ENCODE results near the gene UROC1.

The UROC1 gene

DNA sequence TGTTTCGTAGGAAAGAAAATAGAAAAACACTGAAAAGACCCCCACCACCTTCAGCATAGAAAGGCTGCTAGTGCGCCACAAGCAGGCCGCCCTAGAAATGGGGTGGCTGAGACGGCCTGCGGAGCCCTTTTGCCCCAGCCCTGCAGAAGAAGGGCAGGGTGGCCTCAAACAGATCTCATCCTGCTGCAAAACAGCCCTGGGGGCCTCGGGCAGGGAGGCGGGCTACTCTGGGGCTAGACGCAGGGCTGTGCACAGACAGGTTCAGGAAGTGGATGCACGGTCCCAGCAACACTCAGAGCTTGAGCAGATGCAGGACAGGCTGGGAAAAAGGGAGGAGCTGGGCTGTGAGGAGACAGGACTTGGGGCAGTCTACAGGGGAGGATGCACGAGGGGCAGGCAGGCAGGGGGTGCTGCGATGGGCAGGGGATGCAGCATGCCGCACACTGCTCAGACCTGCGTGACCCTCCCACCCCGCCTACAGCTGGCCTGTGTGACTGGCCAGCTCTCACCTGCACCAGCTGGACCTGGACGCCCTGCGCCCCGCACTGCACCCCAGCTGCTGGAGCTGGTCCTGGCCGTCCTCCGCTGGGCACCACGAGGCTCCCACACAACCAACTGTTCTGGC lies 76.2 kb downstream of the UROC1 start:
- Histone ChIP-seq H2AFZ (no peak overlapping the region), H3K4me2 (ENCODE audit: low read length) (no peak overlapping the region), H3K79me2 (no peaks in the 10 kb centered on the region), H3K27me3 (ENCODE audit: control insufficient read depth, insufficient read depth, low read length) (no peaks in the 10 kb centered on the region), H3K27ac (no peak overlapping the region), H3K4me3 (ENCODE audit: low read depth, low read length) (no peak overlapping the region), H3K4me1 (no peaks in the 10 kb centered on the region), H3K9ac (no peak overlapping the region), H3K36me3 (ENCODE audit: control insufficient read depth, insufficient read depth, low read length) (no peaks in the 10 kb centered on the region), H3K9me3 (ENCODE audit: control insufficient read depth, low read length) (no peaks in the 10 kb centered on the region)
- TF ChIP-seq CTCF (IDR thresholded peaks at IDR 0.05), result no peak

DNA sequence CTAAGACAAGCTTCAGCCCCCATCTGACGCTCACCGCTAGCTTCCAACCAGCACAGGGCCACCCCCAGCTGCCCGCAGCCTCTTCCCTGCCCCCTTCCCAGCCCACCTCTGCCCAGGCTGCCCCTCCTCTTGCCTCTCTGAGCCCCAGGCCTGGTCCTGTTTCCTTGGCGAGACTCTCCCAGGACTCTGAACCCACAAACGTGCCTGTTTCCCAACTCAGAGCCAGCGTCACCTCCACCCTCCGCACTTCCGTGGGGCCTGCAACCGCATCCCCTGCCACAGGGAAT lies 76.9 kb downstream of the UROC1 start:
- Histone ChIP-seq H3K9me3 (ENCODE audit: control insufficient read depth, low read length) (no peaks in the 10 kb centered on the region), H3K79me2 (no peaks in the 10 kb centered on the region), H3K27me3 (ENCODE audit: control insufficient read depth, insufficient read depth, low read length) (no peaks in the 10 kb centered on the region), H3K4me3 (ENCODE audit: low read depth, low read length) (no peak overlapping the region), H3K9ac (no peak overlapping the region), H3K36me3 (ENCODE audit: control insufficient read depth, insufficient read depth, low read length) (no peaks in the 10 kb centered on the region), H3K4me1 (no peaks in the 10 kb centered on the region), H3K27ac (no peak overlapping the region), H2AFZ (no peak overlapping the region), H3K4me2 (ENCODE audit: low read length) (no peak overlapping the region)
- TF ChIP-seq CTCF (IDR thresholded peaks at IDR 0.05), result no peak

GRCh38 chr3:126439968-126440708 lies 77.4 kb downstream of the UROC1 start:
- no peak overlapping the region for H3K4me3 ChIP-seq (ENCODE audit: low read depth, low read length)
- no peaks in the 10 kb centered on the region for H3K4me1 ChIP-seq
- H3K9me3 ChIP-seq (ENCODE audit: control insufficient read depth, low read length), result no peaks in the 10 kb centered on the region
- TF ChIP-seq CTCF (IDR thresholded peaks at IDR 0.05), result no peak
- H3K4me2 ChIP-seq (ENCODE audit: low read length), result no peak overlapping the region
- no peaks in the 10 kb centered on the region for H3K79me2 ChIP-seq
- no peaks in the 10 kb centered on the region for H3K27me3 ChIP-seq (ENCODE audit: control insufficient read depth, insufficient read depth, low read length)
- H3K9ac ChIP-seq, result no peak overlapping the region
- no peaks in the 10 kb centered on the region for H3K36me3 ChIP-seq (ENCODE audit: control insufficient read depth, insufficient read depth, low read length)
- H3K27ac ChIP-seq, result no peak overlapping the region
- no peak overlapping the region for H2AFZ ChIP-seq

- H3K9me3 ChIP-seq (ENCODE audit: control insufficient read depth, low read length), result no peaks in the 10 kb centered on the region
- TF ChIP-seq CTCF (IDR thresholded peaks at IDR 0.05), result no peak
- no peaks in the 10 kb centered on the region for H3K4me1 ChIP-seq
- H2AFZ ChIP-seq, result no peak overlapping the region
- H3K36me3 ChIP-seq (ENCODE audit: control insufficient read depth, insufficient read depth, low read length), result no peaks in the 10 kb centered on the region
- H3K4me3 ChIP-seq (ENCODE audit: low read depth, low read length), result no peak overlapping the region
- no peaks in the 10 kb centered on the region for H3K27me3 ChIP-seq (ENCODE audit: control insufficient read depth, insufficient read depth, low read length)
- no peak overlapping the region for H3K27ac ChIP-seq
- H3K9ac ChIP-seq, result no peak overlapping the region
- H3K79me2 ChIP-seq, result no peaks in the 10 kb centered on the region
- no peak overlapping the region for H3K4me2 ChIP-seq (ENCODE audit: low read length)
Observed at GRCh38 chr3:126439346-126439967, 78.1 kb downstream of the UROC1 start.
